Esophagus squamous epithelium (tissue), 5 donors: Measurements from ENCODE around the gene TAS1R2. TPM values are rescaled to one million over a fixed set of nuclear protein-coding genes. Genes with fewer than 3 reads are reported as not detected.

Experiments
- DNase-seq: peaks from one replicate; lab custom pipeline; 2025; lab: John Stamatoyannopoulos, UW
- H3K27ac ChIP-seq, 4 donors: fragments of 200-600 bp; sonication (generic); one replicate each; pipeline ENCODE4 v1.5.1; 2016 to 2019; ENCODE audit warnings: mild to moderate bottlenecking in 1 of 4
- H3K27me3 ChIP-seq, 4 donors: fragments of 200-600 bp; sonication (generic); 1 replicate in 3 of 4; 2 replicates in 1 of 4; pipeline versions ENCODE4 v1.5.1 to v1.6.0; 2017 to 2021; ENCODE audit warnings: antibody characterized with exemption in 1 of 4
- H3K36me3 ChIP-seq, 3 donors: fragments of 200-600 bp; sonication (generic); one replicate each; pipeline ENCODE4 v1.5.1; 2016 to 2019
- H3K4me1 ChIP-seq, 3 donors: fragments of 200-600 bp; sonication (generic); one replicate each; pipeline ENCODE4 v1.5.1; 2017 to 2019
- H3K4me3 ChIP-seq, 4 donors: fragments of 200-600 bp; sonication (generic); 1 replicate in 3 of 4; 2 replicates in 1 of 4; pipeline ENCODE4 v1.5.1; 2016 to 2019; ENCODE audit warnings: mild to moderate bottlenecking in 2 of 4, moderate library complexity in 1 of 4
- H3K9me3 ChIP-seq, 3 donors: fragments of 200-600 bp; sonication (generic); one replicate each; pipeline ENCODE4 v1.5.1; 2016 to 2019
- POLR2A ChIP-seq, 4 donors: fragments of 450-650 bp; IDR thresholded peaks; one replicate each; pipeline ENCODE4 v1.6.1; 2017; ENCODE audit warnings: antibody characterized with exemption in 4 of 4, mild to moderate bottlenecking in 4 of 4, moderate library complexity in 3 of 4
- WGBS, 2 donors: methylation state at CpG; one replicate each; pipeline ENCODE4 v1.1.5; 2018; 5-methylcytosine and 5-hydroxymethylcytosine counted together
- intact Hi-C: fragments of 100-400 bp; cut with DNase I; formaldehyde crosslinking; loops from one replicate; pipeline ENCODE4 v1.15.0; 2022
- total RNA-seq, 4 donors: library from RNA; depleted of rRNA; stranded (reverse); fragments of >200 nt; gene quantifications; one replicate each; pipeline ENCODE4 v1.1.0, GENCODE V29; 2016
- TF ChIP-seq, protein P1 (sequence below), 6 experiments: fragments of 450-650 bp in 4 of 6; fragments of 200-600 bp in 2 of 6; sonication (generic) in 2 of 6; IDR thresholded peaks; one replicate each; pipeline ENCODE4 v1.5.1; 2016 to 2019; ENCODE audit warnings: antibody characterized with exemption in 6 of 6, mild to moderate bottlenecking in 4 of 6, moderate library complexity in 4 of 6
- donor health status: DM: yes; HTN: yes; CAD: no.

The TAS1R2 gene
- total RNA-seq, 4 donors from 2014 or later = not detected

DNA sequence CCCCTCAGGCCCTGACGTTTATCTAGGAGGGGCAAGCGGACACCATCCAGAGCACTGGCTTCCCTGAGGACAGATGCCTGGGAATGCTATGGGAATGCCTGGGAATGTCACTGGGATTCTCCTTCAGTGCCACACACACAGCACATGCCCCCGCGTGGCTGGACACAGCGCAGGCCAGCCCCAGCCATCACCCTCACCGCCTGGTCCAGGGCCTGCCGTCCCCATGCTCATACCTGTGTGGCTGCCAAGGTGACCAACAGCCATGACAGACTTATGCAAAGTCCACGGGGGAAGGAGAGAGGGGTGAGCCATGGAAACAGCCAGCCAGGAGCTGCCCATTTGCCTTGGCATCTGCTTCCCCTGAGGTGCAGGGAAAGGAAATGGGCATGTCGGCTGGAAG is 5.7 kb upstream of the TAS1R2 start:
- DNase-seq = no peak
- Histone ChIP-seq H3K4me3 (no peak overlapping the region), H3K27ac (no peak overlapping the region), H3K27me3 (peaks cover 0 to 36% (median 0%) of the 10 kb centered on the region in 4 donors), H3K9me3 (no peaks in the 10 kb centered on the region), H3K4me1 (no peaks in the 10 kb centered on the region), H3K36me3 (no peaks in the 10 kb centered on the region)
- intact Hi-C loops = no loop called here
- no peak for TF ChIP-seq POLR2A (IDR thresholded peaks at IDR 0.05)
- TF ChIP-seq, protein P1, sequence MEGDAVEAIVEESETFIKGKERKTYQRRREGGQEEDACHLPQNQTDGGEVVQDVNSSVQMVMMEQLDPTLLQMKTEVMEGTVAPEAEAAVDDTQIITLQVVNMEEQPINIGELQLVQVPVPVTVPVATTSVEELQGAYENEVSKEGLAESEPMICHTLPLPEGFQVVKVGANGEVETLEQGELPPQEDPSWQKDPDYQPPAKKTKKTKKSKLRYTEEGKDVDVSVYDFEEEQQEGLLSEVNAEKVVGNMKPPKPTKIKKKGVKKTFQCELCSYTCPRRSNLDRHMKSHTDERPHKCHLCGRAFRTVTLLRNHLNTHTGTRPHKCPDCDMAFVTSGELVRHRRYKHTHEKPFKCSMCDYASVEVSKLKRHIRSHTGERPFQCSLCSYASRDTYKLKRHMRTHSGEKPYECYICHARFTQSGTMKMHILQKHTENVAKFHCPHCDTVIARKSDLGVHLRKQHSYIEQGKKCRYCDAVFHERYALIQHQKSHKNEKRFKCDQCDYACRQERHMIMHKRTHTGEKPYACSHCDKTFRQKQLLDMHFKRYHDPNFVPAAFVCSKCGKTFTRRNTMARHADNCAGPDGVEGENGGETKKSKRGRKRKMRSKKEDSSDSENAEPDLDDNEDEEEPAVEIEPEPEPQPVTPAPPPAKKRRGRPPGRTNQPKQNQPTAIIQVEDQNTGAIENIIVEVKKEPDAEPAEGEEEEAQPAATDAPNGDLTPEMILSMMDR (IDR thresholded peaks at IDR 0.05) = no peak
- 57 to 80% methylated on average over 1 to 2 of the region's 9 CpGs for WGBS, 2 donors

GRCh38 chr1:18861590-18861989 is 2.1 kb upstream of the TAS1R2 start:
- Histone ChIP-seq H3K4me3 (no peak overlapping the region), H3K27ac (no peak overlapping the region), H3K4me1 (no peaks in the 10 kb centered on the region), H3K36me3 (no peaks in the 10 kb centered on the region), H3K9me3 (no peaks in the 10 kb centered on the region), H3K27me3 (peaks cover 0 to 27% (median 0%) of the 10 kb centered on the region in 4 donors)
- 79 to 81% methylated on average over 4 to 6 of the region's 8 CpGs for WGBS, 2 donors
- TF ChIP-seq POLR2A (IDR thresholded peaks at IDR 0.05) = no peak
- TF ChIP-seq, protein P1 (IDR thresholded peaks at IDR 0.05) = no peak
- DNase-seq = no peak
- intact Hi-C loops = no loop called here

GRCh38 chr1:18861082-18861481 is 1.6 kb upstream of the TAS1R2 start:
- no peak for TF ChIP-seq POLR2A (IDR thresholded peaks at IDR 0.05)
- TF ChIP-seq, protein P1 (IDR thresholded peaks at IDR 0.05) = no peak
- intact Hi-C loops = no loop called here
- no peaks in the 10 kb centered on the region for H3K9me3 ChIP-seq
- H3K36me3 ChIP-seq = no peaks in the 10 kb centered on the region
- DNase-seq = no peak
- H3K4me3 ChIP-seq = no peak overlapping the region
- H3K4me1 ChIP-seq = no peaks in the 10 kb centered on the region
- peaks cover 0 to 24% (median 0%) of the 10 kb centered on the region in 4 donors for H3K27me3 ChIP-seq
- no peak overlapping the region for H3K27ac ChIP-seq
- 66 to 69% methylated on average over 7 to 9 of the region's 9 CpGs for WGBS, 2 donors

DNA sequence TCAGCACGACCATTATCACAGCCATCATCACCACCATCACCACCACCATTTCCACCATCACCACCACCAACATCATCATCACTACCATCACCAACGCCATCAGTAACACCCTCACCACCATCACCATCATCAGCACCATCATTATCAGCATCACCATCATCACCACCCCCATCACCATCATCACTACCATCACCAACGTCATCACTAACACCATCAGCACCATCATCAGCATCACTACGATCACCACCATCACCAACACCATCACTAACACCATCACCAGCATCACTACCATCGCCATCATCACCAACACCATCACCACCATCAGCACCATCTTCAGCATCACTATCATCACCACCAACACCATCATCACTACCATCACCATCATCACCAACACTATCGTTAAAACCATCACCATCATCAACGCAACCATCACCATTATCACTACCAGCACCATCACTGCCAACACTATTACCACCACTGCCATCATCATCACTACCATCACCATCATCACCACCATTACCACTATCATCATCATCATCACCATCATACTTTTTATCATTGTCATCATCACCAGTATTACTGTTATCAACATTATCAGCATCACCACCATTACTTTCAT is 1.3 kb downstream of the TAS1R2 start:
- DNase-seq = no peak
- 81 to 84% methylated on average over 7 of the region's 7 CpGs for WGBS, 2 donors
- intact Hi-C loops = no loop called here

GRCh38 chr1:18856435-18856834 is 3.0 kb downstream of the TAS1R2 start:
- no peak for DNase-seq
- 88 to 92% methylated on average over 1 of the region's 1 CpG for WGBS, 2 donors
- no peaks in the 10 kb centered on the region for H3K36me3 ChIP-seq
- H3K4me1 ChIP-seq = no peaks in the 10 kb centered on the region
- peaks cover 0 to 40% (median 0%) of the 10 kb centered on the region in 4 donors for H3K27me3 ChIP-seq
- no peak overlapping the region for H3K27ac ChIP-seq
- TF ChIP-seq, protein P1 (IDR thresholded peaks at IDR 0.05) = no peak
- no peak for TF ChIP-seq POLR2A (IDR thresholded peaks at IDR 0.05)
- no peak overlapping the region for H3K4me3 ChIP-seq
- H3K9me3 ChIP-seq = no peaks in the 10 kb centered on the region
- intact Hi-C loops = no loop called here

More for the DNA sequence above, 1.3 kb downstream of the TAS1R2 start:
- no peak for TF ChIP-seq POLR2A (IDR thresholded peaks at IDR 0.05)
- TF ChIP-seq, protein P1 (IDR thresholded peaks at IDR 0.05) = no peak
- H3K36me3 ChIP-seq = no peaks in the 10 kb centered on the region
- no peak overlapping the region for H3K27ac ChIP-seq
- H3K4me1 ChIP-seq = no peaks in the 10 kb centered on the region
- no peaks in the 10 kb centered on the region for H3K9me3 ChIP-seq
- H3K4me3 ChIP-seq = no peak overlapping the region
- peaks cover 0 to 26% (median 0%) of the 10 kb centered on the region in 4 donors for H3K27me3 ChIP-seq
